Smooth muscle cell (in vitro differentiated cells): ENCODE measurements around the gene DENND1A. TPM values are rescaled to one million over a fixed set of nuclear protein-coding genes. Genes with fewer than 3 reads are reported as not detected.

ENCODE experiments used
- DNase-seq: peaks from one replicate; lab custom pipeline; 2025; ENCODE audit not compliant: unreplicated experiment; lab: John Stamatoyannopoulos, UW
- H2AFZ ChIP-seq: fragments of 200-600 bp; sonication (generic); 2 replicates; pipeline ENCODE4 v1.6.0; 2016; ENCODE audit warnings: antibody characterized with exemption, low read depth, mild to moderate bottlenecking
- H3F3A ChIP-seq: fragments of 200-600 bp; sonication (generic); 2 replicates; pipeline ENCODE4 v1.6.0; 2017; ENCODE audit warnings: antibody characterized with exemption, low read depth
- H3K27ac ChIP-seq: fragments of 200-600 bp; sonication (generic); 2 replicates; pipeline ENCODE4 v1.5.1; 2016; ENCODE audit warnings: low read depth, mild to moderate bottlenecking
- H3K27me3 ChIP-seq: fragments of 200-600 bp; sonication (generic); 2 replicates; pipeline ENCODE4 v1.6.1; 2016; ENCODE audit warnings: low read depth, mild to moderate bottlenecking
- H3K36me3 ChIP-seq: fragments of 200-600 bp; sonication (generic); 2 replicates; pipeline ENCODE4 v1.5.1; 2016; ENCODE audit warnings: low read depth
- H3K4me1 ChIP-seq: fragments of 200-600 bp; sonication (generic); 2 replicates; pipeline ENCODE4 v1.5.1; 2016; ENCODE audit warnings: low read depth
- H3K4me2 ChIP-seq: fragments of 200-600 bp; sonication (generic); 2 replicates; pipeline ENCODE4 v1.6.0; 2016; ENCODE audit warnings: mild to moderate bottlenecking
- H3K4me3 ChIP-seq: fragments of 200-600 bp; sonication (generic); 2 replicates; pipeline ENCODE4 v1.5.1; 2016; ENCODE audit warnings: mild to moderate bottlenecking
- H3K79me2 ChIP-seq: fragments of 200-600 bp; sonication (generic); 2 replicates; pipeline ENCODE4 v1.6.0; 2016; ENCODE audit warnings: low read depth, mild to moderate bottlenecking
- H3K9ac ChIP-seq: fragments of 200-600 bp; sonication (generic); 2 replicates; pipeline ENCODE4 v1.6.0; 2016; ENCODE audit warnings: low read depth
- H3K9me3 ChIP-seq: fragments of 200-600 bp; sonication (generic); replicated peaks from 2 replicates; pipeline ENCODE4 v1.5.1; 2016; ENCODE audit warnings: low read depth
- H4K20me1 ChIP-seq: fragments of 200-600 bp; sonication (generic); 2 replicates; pipeline ENCODE4 v1.6.0; 2016; ENCODE audit warnings: low read depth
- WGBS: methylation state at CpG from one replicate; pipeline ENCODE4 v1.1.7; 2016; ENCODE audit warnings: low lambda C conversion rate; 5-methylcytosine and 5-hydroxymethylcytosine counted together
- polyA plus RNA-seq: library from polyadenylated mRNA; unstranded; fragments of >200 nt; fragmentation: Nextera tagmentation; extraction: Ambion mirVana; gene quantifications from 2 replicates; pipeline ENCODE4 v1.2.1, GENCODE V29; 2016
- total RNA-seq: library from RNA; depleted of rRNA; stranded (reverse); fragments of >200 nt; gene quantifications from 2 replicates; pipeline ENCODE4 v1.2.3, GENCODE V29; 2014
- TF ChIP-seq, protein P1 (sequence below): fragments of 200-600 bp; sonication (generic); IDR thresholded peaks from 2 replicates; pipeline ENCODE4 v1.5.1; 2017; ENCODE audit warnings: borderline replicate concordance, mild to moderate bottlenecking, antibody characterized with exemption; ENCODE audit not compliant: insufficient read depth, poor library complexity, severe bottlenecking

Gene DENND1A
- total and polyA plus RNA-seq, 2 experiments from 2014 or later, result 8.1 to 20.2 TPM

- Histone ChIP-seq H4K20me1 (no peaks in the 10 kb centered on the region), H3K9me3 (no peaks in the 10 kb centered on the region), H3K36me3 (no peaks in the 10 kb centered on the region), H3K4me3 (no peak overlapping the region), H3F3A (no peaks in the 10 kb centered on the region), H2AFZ (no peak overlapping the region), H3K4me2 (no peak overlapping the region), H3K27ac (no peak overlapping the region), H3K4me1 (no peaks in the 10 kb centered on the region), H3K79me2 (no peaks in the 10 kb centered on the region), H3K27me3 (no peaks in the 10 kb centered on the region), H3K9ac (no peak overlapping the region)
- TF ChIP-seq, protein P1, sequence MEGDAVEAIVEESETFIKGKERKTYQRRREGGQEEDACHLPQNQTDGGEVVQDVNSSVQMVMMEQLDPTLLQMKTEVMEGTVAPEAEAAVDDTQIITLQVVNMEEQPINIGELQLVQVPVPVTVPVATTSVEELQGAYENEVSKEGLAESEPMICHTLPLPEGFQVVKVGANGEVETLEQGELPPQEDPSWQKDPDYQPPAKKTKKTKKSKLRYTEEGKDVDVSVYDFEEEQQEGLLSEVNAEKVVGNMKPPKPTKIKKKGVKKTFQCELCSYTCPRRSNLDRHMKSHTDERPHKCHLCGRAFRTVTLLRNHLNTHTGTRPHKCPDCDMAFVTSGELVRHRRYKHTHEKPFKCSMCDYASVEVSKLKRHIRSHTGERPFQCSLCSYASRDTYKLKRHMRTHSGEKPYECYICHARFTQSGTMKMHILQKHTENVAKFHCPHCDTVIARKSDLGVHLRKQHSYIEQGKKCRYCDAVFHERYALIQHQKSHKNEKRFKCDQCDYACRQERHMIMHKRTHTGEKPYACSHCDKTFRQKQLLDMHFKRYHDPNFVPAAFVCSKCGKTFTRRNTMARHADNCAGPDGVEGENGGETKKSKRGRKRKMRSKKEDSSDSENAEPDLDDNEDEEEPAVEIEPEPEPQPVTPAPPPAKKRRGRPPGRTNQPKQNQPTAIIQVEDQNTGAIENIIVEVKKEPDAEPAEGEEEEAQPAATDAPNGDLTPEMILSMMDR, result no peak
- 73% methylated on average over 5 of the region's 5 CpGs for WGBS
- DNase-seq, result no peak
Measured at GRCh38 chr9:123395276-123395688, 534.6 kb downstream of the DENND1A start.

- no peaks in the 10 kb centered on the region for H4K20me1 ChIP-seq
- no peaks in the 10 kb centered on the region for H3F3A ChIP-seq
- H3K79me2 ChIP-seq, result no peaks in the 10 kb centered on the region
- H3K4me3 ChIP-seq, result no peak overlapping the region
- no peak overlapping the region for H3K27ac ChIP-seq
- H3K9ac ChIP-seq, result no peak overlapping the region
- no peak overlapping the region for H3K4me2 ChIP-seq
- H2AFZ ChIP-seq, result no peak overlapping the region
- no peak for DNase-seq
- H3K4me1 ChIP-seq, result no peaks in the 10 kb centered on the region
- 85% methylated on average over 16 of the region's 16 CpGs for WGBS
- H3K27me3 ChIP-seq, result no peaks in the 10 kb centered on the region
- no peaks in the 10 kb centered on the region for H3K9me3 ChIP-seq
- TF ChIP-seq, protein P1, result no peak
- H3K36me3 ChIP-seq, result no peaks in the 10 kb centered on the region
Measured at GRCh38 chr9:123394291-123395235, 535.4 kb downstream of the DENND1A start.

DNA sequence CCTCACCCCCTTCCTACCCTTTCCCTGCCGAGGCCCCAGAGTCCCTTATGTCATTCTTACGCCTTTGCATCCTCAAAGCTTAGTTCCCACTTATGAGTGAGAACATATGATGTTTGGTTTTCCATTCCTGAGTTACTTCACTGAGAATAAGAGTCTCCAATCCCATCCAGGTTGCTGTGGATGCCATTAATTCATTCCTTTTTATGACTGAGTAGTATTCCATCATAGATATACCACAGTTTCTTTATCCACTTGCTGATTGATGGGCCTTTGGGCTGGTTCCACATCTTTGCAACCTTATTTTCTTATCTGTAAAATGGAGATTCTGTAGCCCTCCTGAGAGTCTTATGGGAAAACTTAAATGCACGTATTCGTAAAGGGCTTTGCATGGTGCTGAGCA is 537.1 kb downstream of the DENND1A start:
- H3K9ac ChIP-seq, result no peak overlapping the region
- no peaks in the 10 kb centered on the region for H3K79me2 ChIP-seq

More for the DNA sequence above, 537.1 kb downstream of the DENND1A start:
- Histone ChIP-seq H3K4me2 (no peak overlapping the region), H3K4me3 (no peak overlapping the region), H3F3A (no peaks in the 10 kb centered on the region), H3K27ac (no peak overlapping the region), H2AFZ (no peak overlapping the region), H3K9me3 (no peaks in the 10 kb centered on the region), H4K20me1 (no peaks in the 10 kb centered on the region), H3K27me3 (no peaks in the 10 kb centered on the region), H3K36me3 (no peaks in the 10 kb centered on the region), H3K4me1 (no peaks in the 10 kb centered on the region)
- no peak for DNase-seq
- WGBS, result 100% methylated on average over 4 of the region's 4 CpGs
- TF ChIP-seq, protein P1, result no peak
